ENCODE data around the gene C3orf80.

- TF ChIP-seq, protein P1, sequence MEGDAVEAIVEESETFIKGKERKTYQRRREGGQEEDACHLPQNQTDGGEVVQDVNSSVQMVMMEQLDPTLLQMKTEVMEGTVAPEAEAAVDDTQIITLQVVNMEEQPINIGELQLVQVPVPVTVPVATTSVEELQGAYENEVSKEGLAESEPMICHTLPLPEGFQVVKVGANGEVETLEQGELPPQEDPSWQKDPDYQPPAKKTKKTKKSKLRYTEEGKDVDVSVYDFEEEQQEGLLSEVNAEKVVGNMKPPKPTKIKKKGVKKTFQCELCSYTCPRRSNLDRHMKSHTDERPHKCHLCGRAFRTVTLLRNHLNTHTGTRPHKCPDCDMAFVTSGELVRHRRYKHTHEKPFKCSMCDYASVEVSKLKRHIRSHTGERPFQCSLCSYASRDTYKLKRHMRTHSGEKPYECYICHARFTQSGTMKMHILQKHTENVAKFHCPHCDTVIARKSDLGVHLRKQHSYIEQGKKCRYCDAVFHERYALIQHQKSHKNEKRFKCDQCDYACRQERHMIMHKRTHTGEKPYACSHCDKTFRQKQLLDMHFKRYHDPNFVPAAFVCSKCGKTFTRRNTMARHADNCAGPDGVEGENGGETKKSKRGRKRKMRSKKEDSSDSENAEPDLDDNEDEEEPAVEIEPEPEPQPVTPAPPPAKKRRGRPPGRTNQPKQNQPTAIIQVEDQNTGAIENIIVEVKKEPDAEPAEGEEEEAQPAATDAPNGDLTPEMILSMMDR (IDR thresholded peaks at IDR 0.05), result no peak
- TF ChIP-seq POLR2A (IDR thresholded peaks at IDR 0.05) (no peak), POLR2AphosphoS5 (IDR thresholded peaks at IDR 0.05; ENCODE audit: insufficient read depth in 1 of 2, low read depth in 1 of 2) (no peak)
These were observed 41.7 kb upstream of the C3orf80 start for GRCh38 chr3:160183345-160184076.

All from vagina (tissue), 2 donors.